CD4-positive, alpha-beta T cell treated with Interleukin-6 for 4 hours (primary cell): ENCODE results near the gene NCL.

Source experiments
- DNase-seq: peaks from one replicate; pipeline ENCODE4 v3.0.0-alpha.2; 2020; ENCODE audit warnings: mixed read lengths

NCL gene, protein sequence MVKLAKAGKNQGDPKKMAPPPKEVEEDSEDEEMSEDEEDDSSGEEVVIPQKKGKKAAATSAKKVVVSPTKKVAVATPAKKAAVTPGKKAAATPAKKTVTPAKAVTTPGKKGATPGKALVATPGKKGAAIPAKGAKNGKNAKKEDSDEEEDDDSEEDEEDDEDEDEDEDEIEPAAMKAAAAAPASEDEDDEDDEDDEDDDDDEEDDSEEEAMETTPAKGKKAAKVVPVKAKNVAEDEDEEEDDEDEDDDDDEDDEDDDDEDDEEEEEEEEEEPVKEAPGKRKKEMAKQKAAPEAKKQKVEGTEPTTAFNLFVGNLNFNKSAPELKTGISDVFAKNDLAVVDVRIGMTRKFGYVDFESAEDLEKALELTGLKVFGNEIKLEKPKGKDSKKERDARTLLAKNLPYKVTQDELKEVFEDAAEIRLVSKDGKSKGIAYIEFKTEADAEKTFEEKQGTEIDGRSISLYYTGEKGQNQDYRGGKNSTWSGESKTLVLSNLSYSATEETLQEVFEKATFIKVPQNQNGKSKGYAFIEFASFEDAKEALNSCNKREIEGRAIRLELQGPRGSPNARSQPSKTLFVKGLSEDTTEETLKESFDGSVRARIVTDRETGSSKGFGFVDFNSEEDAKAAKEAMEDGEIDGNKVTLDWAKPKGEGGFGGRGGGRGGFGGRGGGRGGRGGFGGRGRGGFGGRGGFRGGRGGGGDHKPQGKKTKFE

DNA sequence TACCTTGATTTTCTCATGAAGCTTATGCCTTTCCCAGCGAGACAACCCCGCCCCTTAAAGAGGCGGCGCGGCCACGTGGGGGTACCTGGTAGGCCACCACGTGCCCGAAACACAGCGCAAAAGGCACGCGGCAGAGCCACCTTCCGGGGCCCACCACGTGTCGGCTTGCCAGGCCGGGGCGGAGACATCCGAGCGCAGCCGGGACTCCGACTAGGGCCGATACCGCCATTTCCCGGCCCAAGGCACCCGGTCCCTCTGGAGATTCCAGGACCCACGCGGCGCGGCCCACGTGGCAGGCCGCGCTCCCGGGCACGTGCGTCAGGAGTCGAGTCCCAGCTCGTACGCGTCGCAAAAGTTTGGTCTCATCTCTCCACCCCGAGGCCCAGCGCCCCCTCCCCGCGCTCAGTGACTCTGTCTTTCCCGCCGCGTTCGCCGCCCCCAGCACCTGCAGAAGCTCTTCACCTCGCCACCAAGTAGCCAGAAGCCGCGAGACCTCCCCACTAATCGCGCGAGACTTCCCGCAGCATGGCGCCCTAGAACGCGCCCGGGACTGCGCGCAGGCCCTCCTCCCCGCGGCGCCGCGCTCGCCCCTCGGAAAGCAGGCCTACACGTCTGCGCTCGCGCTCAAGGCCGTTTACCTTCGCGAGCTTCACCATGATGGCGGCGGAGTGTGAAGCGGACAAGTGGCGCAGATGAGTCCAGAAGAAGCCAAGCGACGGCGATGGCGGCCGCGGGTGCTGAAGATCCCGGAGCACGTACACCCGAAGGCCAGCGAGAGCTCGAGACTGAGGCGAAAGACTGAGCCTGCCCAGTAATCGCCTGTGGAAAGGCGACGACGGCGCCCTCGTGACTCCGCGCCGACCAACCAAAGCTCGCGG, at the start of gene NCL:
Gene NCL (minus strand): TSS at position 787 of the 878 bp plus-strand sequence. CDS start 131 bp downstream, at position 656.
- DNase-seq: peak; percentile 87

DNA sequence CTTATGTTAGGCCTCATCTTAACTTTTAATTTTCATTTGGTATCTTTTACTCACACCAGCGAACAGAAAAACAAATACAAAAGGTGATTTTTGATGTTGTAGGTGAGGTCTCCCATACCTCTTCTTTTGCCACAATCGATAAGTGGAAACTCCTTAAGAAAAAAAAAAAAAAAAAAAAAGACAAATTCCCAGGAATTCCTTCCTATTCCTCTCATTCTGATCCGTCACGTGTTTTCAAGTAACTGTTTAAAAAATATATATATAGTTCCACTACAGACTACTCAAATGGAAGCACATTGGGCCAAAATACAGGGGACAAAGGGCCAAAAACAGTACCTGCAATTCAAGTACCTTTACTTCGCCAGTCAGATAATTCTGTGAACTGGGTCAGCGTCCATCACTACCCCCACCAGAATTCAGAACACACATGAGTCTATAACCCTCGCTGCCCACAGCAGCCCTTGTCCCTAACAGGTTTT, 49.5 kb upstream of the NCL start:
- no peak for DNase-seq

DNA sequence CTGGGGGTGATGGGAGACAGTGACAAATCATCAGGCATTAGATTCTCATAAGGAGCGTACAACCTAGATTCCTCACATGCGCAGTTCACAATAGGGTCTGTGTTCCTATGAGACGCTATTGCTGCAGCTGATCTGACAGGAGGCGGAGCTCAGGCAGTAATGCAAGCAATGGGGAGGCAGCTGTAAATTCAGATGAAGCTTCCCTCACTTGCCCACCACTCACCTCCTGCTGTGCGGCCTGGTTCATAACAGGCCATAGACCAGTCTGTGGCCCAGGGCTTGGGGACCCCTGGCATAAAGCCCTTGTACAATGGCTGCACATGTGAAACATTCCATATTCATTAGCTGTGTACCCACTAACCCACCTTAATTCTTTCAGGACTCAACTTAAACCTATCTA, 47.9 kb upstream of the NCL start:
- no peak for DNase-seq

DNA sequence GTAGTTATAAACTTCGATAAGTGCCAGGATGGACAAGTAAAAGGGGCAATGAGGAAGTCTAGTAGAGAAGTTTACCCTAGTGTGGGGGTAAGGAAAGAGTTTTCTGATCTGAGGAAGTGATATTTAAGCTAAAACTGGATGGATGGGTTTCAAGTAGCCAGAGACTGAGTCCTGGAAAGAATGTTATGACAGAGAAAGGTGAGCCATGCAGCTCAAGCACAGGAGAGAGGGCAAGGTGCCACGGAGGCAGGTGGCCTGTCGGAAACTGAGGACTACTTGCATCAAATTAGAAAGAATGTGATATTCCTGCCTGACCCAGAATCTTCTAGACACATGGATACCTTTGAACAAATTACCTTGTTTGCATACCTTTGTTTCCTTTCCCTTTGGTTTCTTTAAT, 39.5 kb upstream of the NCL start:
- DNase-seq: no peak

DNA sequence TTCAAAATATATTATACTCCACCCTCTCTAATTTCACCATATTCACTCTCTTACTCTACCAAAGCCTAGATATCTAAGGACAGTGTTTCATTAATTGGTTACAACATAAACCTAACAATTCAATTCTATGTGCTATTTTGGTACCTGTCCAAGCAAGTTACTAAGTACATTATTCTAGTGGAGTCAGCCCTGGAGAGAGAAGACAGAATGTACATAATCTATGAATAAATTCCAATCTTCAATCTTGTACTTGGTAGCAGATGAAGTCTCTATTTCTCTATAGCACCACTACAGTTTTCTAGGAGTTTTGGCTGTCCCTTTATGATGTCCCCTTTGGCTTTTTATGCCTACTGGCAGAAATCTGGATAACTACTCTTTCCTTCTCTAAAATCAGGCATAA, 38.3 kb upstream of the NCL start:
- no peak for DNase-seq

DNA sequence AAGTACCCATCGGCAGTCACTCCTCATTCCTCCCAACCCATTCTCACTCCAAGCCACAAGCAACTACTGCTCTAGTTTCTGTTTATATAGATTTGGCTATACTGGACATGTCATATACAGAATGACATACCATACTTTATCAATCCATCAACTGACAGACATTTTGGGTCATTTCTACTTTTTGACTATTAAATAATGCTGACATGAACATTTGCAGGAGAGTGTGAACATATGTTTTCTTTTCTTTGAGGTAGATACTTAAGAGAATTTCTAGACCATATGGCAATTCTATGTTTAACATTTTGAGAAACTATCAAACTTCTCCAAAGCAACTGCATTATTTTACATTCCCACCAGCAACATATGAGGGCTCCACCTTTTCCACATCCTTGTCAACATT, 33.4 kb upstream of the NCL start:
- no peak for DNase-seq

DNA sequence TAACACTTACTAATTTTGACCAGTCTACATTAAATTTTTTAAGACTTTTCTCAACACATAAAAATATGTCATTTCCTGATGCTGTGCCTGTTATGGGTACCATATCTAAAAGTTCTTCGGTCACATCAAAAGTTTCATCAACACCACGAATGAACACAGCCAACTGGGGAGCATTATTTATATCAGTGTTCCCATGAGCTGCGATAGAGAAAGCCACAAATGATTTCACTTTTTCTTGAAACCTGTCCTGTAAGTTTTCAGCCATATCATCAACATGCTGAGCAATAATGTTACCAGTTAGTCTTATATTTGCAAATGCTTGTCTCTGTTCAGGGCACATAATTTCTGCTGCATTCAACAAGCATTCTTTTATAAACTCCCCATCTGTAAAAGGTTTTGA, 30.4 kb upstream of the NCL start:
- no peak for DNase-seq

DNA sequence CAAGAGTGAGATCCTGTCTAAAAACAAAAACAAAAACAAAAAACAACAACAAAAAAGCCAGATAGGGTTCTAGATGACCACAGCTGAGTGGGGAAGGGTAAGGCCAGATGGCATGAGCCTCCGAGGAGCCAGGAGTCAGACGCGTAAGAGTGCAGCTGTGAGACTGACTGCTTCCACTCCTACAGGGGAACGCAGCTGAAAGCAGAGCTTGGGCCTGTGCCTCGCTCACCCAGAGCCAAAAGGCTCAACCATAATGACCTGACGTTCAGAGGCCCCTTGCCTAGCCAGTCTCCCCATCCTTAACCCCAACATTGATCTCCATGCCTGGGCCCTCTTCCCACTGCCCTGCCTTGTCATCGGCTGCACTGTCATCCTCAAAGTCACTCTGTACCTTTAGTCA, 26.5 kb upstream of the NCL start:
- DNase-seq: no peak

DNA sequence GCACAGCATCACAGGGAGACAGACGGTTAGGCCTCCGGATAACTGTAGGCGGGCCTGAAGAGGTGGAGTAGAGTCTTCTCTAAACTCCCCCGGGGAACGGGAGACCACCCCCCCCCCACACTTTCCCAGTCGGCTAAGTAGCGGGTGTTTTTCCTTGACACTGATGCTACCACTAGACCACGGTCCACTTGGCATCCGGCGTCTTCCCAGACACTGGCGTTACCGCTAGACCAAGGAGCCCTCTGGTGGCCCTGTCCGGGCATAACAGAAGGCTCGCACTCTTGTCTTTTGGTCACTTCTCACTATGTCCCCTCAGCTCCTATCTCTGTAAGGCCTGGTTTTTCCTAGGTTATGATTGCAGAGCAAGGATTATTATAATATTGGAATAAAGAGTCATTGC, 25.7 kb upstream of the NCL start:
- no peak for DNase-seq

DNA sequence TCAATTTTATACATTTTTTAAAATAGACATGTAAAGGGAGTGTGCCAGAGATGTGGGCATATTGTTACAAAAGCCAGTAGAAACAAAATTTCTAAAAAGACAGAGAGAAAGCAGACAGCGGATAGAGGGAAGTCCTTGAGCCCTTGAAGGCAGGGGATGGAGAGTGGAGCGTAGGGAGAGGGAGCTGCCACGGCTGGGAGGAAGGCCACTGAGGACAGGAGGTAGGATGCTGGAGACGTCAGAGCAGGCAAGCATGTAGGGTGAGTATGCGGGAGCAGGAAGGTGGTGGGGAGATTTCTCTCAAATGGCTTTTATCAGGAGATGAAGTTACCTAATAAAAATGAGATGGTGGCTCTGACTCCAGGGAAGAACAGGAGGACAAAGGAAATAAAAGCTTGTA, 24.0 kb upstream of the NCL start:
- DNase-seq: no peak

DNA sequence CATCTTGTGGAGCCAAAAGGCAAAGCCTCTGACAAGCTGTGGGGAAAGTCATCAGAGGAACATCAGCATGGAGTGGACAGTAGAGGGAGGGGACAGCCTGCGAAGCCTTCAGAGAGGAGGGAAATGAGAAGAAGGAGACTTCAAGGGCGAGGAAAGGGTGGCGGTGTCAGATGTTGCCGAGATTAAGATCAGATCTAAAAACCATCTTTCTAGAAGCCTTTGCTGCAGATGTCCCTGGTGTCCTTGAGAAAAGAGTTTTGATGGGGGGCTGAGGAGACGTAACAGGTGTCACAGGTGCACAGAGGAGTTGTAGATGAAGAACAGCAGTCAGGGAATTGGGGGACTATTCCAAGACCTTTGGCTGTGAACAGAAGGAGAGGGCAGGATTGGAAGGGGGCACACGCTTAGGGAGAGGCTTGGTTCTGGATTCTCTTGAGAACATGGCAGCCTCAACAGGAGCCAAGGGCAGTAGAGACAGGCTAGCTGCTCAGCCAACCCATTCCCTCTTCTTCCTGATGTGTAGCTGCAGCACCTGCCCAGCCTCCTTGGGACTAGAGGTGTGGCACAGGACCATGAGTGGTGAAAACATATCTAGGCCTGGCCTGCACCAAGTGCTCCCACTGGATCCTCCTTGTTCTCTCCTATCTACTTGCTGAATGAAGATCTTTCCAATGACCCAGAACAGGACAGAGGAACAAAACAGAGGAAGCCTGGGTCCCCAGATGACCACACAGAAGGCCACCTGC, 22.7 kb upstream of the NCL start:
- DNase-seq: no peak

DNA sequence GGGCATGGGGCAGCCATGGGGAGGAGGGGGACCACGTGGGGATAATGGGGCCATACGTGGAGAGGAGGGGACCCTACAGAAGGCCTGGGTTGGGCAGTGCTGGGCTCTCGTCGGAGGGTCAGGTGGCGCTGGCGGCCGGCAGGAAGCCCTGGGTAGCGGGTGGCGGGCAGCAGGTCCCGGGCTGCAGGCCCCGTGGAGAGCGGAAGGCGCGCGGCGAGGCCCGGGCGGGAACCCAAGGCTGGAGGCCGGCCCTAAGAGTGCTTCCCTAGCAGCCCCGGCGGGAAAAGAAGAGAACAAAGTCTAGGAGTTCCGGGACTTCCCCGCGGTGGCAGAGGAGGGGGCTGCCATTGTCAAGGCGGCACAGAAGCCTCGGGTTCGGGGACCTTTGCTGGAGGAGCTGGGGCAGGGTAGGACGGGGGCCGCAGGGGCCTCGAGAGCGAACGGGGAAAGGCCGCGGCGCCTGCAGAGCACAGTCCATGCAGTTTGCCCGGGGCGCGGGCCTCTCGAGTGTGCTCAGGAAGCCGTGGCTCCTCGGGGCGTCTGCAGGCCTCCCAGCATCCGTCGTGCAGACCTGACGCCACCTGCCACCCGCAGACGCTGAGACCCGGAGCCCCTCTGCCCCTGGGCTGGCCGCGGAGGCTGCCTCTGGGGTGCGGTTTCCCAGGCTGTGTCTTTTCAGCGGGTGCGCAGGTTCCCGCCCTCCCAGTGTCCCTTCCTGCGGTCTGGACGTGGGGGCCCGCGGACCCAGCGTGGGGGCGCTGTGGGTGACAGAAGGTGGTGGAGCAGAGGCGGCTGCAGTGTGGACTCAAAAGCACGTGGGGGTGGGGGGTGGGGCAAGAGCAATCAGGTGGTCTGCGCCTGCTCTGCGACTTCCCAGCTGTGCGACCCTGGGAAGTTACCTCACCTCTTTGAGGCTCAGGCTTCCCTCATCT, 19.4 kb upstream of the NCL start:
- DNase-seq: peak; percentile 57

DNA sequence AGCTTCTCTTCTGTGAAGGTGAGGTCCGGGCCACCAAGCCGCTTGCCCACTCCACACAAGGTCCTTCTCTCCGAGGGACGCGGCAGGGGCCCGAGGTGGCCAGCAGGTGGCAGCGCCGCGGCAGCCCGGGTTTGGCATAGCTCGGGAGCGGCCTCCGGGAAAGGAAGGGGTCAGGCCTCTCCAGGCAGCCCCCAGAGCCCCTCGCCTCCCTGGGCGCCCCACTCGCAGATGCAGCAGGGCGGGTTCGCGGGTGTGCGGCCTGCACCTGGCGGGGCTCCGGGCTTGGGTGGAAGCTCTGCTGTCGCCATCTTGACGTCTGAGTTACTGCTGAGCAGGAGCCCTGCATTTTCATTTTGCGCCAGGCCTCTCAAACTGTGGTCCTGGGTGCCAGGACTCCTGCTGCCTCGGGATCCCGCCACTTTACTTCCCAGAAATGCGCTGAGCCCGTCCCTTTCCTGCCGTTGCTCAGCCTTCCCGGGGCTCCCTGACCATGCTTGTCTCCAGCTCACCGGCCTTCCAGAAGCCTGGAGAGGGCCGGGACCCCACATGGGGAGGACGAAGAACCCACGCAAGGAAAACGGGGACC, 18.6 kb upstream of the NCL start:
- peak; percentile 77 for DNase-seq

DNA sequence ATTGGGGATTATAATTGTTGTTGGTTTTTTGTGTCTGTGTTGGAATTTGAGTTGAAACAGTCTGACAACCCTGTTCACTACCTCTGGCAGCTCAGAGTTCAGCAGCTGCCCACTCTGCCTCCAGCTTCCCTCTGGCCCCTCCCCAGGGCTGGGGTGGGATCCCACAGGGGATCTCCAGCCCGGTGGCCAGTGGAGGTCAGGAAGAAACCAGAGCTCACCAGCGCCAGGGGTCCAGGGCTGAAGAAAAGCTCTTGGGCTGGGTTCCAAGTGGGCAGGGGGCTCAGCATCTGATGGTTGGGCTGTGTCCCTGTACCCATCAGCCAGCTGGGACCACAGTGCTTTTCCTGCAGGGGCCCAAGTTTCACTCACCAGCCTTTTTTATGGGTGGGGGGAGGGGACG, 16.5 kb upstream of the NCL start:
- DNase-seq: no peak

DNA sequence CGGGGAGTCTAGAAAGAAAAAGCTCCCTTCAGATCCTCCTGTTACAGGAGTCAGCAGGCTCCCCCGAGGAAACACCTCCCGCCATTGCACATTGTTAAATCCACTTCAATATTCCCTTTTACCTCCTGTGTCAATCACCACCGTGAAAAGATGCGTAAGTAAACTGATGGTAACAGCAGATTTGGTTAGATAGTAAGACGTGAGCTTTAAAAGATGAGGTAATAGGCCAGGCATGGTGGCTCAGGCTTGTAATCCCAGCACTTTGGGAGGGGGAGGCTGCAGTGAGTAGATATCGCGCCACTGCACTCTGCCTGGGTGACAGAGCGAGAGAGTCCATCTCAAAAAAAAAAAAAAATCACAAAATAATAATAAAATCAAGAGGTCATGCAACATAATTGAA, 15.2 kb upstream of the NCL start:
- no peak for DNase-seq

DNA sequence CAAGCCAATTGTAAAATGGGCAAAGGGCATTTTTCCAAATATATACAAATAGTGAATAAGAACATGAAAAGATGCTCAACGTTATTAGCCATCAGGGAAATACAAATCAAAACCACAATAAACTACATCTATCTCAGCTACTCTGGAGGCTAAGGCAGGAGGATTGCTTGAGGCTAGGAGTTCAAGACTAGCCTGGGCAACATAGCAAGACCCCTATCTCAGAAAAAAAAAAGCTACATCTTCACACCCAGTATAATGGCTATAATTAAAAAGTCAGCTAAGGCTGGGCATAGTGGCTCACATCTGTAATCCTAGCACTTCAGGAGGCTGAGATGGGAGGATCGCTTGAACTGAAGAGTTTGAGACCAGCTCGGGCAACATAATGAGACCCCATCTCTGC, 12.6 kb upstream of the NCL start:
- no peak for DNase-seq

DNA sequence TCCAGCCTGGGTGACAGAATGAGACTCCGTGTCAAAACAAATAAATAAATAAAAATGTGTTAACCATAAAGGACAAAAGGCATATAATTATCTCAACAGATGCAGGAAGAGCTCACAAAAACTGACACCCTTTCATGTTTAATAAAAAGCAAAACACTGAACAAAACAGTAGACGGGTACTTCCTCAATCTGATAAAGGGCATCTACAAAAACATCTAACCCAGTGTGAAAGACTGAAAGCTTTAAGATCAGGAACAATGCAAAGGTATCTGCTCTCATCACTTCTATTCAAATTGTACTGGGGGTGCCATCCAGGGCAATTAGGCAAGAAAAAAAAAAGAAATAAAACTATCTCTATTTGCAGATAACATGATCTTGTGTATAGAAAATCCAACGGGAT, 11.7 kb upstream of the NCL start:
- DNase-seq: no peak

DNA sequence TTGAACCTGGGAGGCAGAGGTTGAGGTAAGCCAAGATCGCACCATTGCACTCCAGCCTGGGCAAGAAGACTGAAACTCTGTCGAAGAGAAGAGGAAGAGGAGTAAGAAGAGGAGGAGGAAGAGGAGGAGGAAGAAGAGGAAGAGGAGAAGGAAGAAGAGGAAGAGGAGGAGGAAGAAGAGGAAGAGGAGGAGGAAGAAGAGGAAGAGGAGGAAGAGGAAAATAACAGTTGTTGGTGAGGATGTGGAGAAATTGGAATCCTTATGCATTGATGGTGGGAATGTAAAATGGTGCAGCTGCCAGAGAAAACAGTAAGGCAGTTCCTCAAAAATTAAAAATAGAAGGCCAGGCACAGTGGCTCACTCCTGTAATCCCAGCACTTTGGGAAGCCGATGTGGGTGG, 8.5 kb upstream of the NCL start:
- no peak for DNase-seq

DNA sequence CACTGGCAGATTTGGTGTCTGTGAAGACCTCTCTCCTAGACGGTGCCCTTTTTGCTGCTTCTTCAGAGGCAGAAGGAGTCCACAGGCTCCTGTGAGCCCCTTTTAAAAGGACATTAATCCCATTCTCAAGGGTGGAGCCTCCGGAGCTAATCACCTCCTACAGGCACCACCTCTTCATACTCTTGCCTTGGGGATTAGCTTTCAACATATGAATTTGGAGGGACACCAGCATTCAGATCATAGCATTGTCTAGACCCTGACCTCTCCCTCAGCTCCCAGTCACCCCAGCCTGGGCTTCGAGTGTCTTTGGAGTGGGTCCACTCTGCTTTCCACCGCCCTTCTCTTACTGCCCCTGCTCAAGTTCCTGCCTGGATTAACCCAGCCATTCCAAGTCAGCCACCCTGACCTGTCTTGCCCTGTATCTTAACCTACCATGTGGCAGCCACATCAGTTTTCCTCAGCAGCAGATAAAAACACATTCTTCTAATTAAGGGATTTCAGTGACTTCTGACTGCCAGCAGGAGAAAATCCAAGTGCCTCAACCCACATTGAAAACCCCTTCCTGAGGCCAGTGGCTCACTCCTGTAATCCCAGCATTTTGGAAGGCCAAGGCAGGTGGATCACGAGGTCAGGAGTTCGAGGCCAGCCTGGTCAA, 6.1 kb upstream of the NCL start:
- no peak for DNase-seq

DNA sequence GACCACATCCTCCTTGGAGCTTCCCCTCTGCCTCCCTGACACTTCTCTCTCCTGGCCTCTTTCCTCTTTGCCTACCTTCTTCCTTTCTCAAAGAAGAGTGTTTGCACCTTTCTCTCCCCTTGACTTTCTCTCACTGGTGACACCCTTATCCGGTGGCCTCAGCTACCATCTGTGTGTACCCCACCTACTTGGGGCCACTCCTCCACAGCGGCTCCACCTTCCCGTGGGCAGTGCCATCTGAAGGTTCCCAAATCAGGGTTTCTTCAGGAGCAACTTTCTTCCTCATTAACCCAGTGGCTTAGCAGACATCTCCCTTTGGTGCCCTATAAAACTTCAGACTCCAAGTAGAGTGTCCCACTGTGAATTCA, 5.3 kb upstream of the NCL start:
- no peak for DNase-seq
